ENCODE measurements around the gene CREB5.

CREB5 gene, protein sequence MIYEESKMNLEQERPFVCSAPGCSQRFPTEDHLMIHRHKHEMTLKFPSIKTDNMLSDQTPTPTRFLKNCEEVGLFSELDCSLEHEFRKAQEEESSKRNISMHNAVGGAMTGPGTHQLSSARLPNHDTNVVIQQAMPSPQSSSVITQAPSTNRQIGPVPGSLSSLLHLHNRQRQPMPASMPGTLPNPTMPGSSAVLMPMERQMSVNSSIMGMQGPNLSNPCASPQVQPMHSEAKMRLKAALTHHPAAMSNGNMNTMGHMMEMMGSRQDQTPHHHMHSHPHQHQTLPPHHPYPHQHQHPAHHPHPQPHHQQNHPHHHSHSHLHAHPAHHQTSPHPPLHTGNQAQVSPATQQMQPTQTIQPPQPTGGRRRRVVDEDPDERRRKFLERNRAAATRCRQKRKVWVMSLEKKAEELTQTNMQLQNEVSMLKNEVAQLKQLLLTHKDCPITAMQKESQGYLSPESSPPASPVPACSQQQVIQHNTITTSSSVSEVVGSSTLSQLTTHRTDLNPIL

DNA sequence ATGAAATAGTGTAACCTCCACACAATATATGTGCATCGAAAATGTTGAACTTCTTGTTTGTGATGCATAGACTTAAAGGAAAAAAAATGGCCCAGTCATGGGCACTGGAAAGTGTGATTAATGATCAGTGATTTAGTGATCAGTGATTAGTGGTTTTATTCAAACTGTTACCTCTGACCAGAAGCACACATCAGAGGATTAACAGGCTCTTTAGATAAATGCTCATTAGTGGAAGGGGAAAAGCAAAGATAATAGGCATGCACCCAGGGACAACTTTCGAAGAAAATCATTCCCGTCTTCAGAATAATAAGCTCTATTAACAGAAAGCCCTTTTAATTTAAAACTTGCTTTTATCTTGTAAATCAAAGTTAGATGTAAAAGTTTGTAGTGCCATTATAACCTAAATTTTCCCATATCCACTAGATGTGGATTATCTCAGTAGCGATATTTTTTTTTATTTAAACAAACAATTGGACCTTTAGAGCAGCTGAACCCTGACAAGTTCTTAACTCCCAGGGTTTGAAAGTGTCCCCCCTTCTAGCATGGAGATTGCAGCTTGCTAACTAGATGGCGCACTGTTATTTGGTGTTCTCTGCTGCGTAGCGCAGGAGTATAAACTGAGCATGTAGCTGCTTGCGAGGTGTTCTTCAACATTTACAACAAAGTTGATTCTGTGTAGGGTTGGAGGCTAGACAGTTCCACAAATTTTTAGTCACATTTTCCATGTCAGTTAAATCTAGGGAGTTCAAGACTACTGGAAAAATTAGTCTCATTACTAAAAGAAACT is at the start of gene CREB5:
Gene CREB5 (plus strand): TSS at position 643 of the 787 bp plus-strand sequence. CDS start 397 bp downstream, outside the sequence.
- FAIRE-seq (no peak), DNase-seq (ENCODE audit: insufficient read length, low spot score) (no peak)

DNA sequence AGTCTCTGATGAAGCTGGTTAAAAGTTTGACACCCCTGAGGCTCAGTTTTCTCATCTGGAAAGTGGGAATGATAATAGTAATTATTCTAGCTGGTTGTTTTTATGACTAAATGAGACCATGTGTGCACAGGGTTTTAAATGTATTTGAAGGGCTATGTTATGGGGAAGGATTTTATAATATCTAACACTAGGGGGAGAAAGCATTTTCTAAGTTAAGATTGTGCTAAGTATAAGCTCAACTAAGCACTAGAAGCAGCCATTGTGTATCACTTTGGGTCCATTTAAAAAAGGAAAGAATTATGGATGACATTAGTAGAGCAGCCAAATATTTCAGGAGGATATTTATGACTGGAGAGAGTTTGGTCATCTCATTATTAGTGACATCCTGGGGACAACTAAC is 49.5 kb upstream of the CREB5 start:
- DNase-seq (ENCODE audit: insufficient read length, low spot score) (no peak), FAIRE-seq (no peak)
- TF ChIP-seq, protein P1, sequence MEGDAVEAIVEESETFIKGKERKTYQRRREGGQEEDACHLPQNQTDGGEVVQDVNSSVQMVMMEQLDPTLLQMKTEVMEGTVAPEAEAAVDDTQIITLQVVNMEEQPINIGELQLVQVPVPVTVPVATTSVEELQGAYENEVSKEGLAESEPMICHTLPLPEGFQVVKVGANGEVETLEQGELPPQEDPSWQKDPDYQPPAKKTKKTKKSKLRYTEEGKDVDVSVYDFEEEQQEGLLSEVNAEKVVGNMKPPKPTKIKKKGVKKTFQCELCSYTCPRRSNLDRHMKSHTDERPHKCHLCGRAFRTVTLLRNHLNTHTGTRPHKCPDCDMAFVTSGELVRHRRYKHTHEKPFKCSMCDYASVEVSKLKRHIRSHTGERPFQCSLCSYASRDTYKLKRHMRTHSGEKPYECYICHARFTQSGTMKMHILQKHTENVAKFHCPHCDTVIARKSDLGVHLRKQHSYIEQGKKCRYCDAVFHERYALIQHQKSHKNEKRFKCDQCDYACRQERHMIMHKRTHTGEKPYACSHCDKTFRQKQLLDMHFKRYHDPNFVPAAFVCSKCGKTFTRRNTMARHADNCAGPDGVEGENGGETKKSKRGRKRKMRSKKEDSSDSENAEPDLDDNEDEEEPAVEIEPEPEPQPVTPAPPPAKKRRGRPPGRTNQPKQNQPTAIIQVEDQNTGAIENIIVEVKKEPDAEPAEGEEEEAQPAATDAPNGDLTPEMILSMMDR (IDR thresholded peaks at IDR 0.05; ENCODE audit: insufficient read depth, missing control alignments) = no peak

More for the DNA sequence above, at the start of gene CREB5:
- TF ChIP-seq, protein P1 (IDR thresholded peaks at IDR 0.05; ENCODE audit: insufficient read depth, missing control alignments) = peak; percentile 51

DNA sequence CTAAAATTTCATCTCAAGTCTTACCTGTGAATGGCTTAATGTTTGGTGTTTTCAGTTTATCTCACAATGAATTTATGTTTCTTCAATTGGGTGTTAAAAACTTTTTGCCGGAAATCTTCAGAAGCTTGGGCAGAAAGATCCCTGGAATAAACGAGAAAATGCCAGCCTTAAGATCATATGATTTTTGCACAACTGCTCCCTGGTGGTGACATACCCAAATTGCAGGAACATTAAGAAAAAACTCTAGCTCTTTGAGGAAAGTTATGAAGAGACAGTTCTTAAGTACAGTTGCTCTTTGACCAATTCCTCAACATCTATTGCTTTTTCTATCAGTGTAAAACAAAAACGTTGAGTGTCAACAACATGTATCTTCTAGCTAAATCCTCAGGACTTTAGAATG is 48.2 kb upstream of the CREB5 start:
- DNase-seq (ENCODE audit: insufficient read length, low spot score) = no peak
- TF ChIP-seq, protein P1 (IDR thresholded peaks at IDR 0.05; ENCODE audit: insufficient read depth, missing control alignments) = peak; percentile 9
- no peak for FAIRE-seq

DNA sequence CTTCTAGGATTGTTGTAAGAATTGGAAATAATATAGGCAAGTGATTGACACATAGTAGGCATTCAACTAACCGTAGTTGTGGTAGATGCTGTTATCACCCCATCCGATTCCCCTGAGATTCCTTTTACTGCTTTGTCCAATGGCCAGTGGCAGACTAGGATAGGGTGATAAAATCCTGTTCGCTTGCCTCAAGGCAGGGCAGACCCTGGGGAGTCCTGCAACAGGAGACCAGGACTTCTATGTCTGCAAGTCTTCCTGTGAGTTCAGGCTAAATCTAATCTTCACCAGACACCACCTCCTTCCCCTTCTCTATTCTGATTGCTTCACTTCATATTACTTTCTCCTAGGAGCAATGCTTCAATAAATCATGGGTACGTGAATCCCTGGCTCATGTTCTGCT is 42.8 kb upstream of the CREB5 start:
- FAIRE-seq = no peak
- DNase-seq (ENCODE audit: insufficient read length, low spot score) = no peak
- TF ChIP-seq, protein P1 (IDR thresholded peaks at IDR 0.05; ENCODE audit: insufficient read depth, missing control alignments) = no peak

DNA sequence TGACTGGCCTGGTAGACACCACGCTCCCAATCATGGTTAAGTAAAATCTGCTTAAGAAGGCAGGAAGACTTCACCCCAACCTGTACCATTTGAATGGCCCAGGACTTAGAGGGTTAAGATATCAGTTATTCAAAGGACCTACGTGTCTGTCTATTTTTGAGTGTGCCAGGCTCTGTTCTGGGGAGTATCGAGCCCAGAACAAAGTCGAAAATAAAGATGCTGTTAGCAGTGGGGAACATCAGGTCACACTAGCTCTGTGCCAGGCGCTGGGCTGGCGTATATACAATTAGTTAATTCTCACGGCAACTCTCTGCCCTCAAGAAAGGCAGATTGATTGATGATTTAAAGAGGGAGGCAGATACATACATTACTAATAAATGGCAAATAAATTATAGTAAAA is 40.5 kb upstream of the CREB5 start:
- DNase-seq (ENCODE audit: insufficient read length, low spot score) (no peak), FAIRE-seq (no peak)
- TF ChIP-seq, protein P1 (IDR thresholded peaks at IDR 0.05; ENCODE audit: insufficient read depth, missing control alignments) = no peak

DNA sequence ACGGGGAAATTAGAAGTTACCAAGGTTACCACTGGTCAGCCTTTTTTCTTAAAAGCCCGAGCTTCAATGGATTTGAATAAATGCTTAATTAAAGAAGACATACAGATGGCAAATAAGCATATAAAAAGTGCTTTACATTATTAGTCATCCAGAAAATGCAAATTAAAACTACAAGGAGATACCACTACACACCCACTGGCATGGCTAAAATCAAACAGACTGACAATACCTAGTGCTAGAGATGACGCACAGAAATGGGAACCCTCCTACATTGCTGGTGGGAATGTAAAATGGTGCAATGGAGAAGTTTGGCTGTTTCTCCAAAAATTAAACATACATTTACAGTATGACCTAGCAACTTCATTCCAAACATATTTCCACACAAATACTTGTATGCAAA is 38.3 kb upstream of the CREB5 start:
- TF ChIP-seq, protein P1 (IDR thresholded peaks at IDR 0.05; ENCODE audit: insufficient read depth, missing control alignments) = no peak
- FAIRE-seq (no peak), DNase-seq (ENCODE audit: insufficient read length, low spot score) (no peak)

Data from D721Med (cell line).